Uterus (tissue), 4 donors: ENCODE measurements around the gene SMIM38. TPM values are rescaled to one million over a fixed set of nuclear protein-coding genes. Genes with fewer than 3 reads are reported as not detected.

Experiments
- DNase-seq, 2 donors: peaks; one replicate each; pipeline ENCODE4 v3.0.0-alpha.2; 2019 to 2020
- H3K27ac ChIP-seq, 2 donors: fragments of 200-600 bp; sonication (generic); 1 replicate in 1 of 2; 2 replicates in 1 of 2; pipeline ENCODE4 v1.5.1; 2016 to 2018
- H3K27me3 ChIP-seq, 2 donors: fragments of 200-600 bp; sonication (generic); one replicate each; pipeline ENCODE4 v1.5.1; 2018 to 2019; ENCODE audit warnings: control low read depth in 1 of 2
- H3K36me3 ChIP-seq, 2 donors: fragments of 200-600 bp; sonication (generic); one replicate each; pipeline ENCODE4 v1.5.1; 2019; ENCODE audit warnings: control low read depth in 1 of 2
- H3K4me1 ChIP-seq, 2 donors: fragments of 200-600 bp; sonication (generic); one replicate each; pipeline ENCODE4 v1.5.1; 2018 to 2019; ENCODE audit warnings: control low read depth in 1 of 2
- H3K4me3 ChIP-seq, 2 donors: fragments of 200-600 bp; sonication (generic); 1 replicate in 1 of 2; 2 replicates in 1 of 2; pipeline ENCODE4 v1.5.1; 2018 to 2019; ENCODE audit warnings: mild to moderate bottlenecking in 1 of 2
- H3K9me3 ChIP-seq, 2 donors: fragments of 200-600 bp; sonication (generic); one replicate each; pipeline ENCODE4 v1.5.1; 2019; ENCODE audit warnings: control low read depth in 1 of 2
- POLR2A ChIP-seq, 2 donors: fragments of 450-650 bp; IDR thresholded peaks; one replicate each; pipeline ENCODE4 v1.6.1; 2016; ENCODE audit warnings: antibody characterized with exemption in 2 of 2, mild to moderate bottlenecking in 1 of 2, moderate library complexity in 1 of 2
- intact Hi-C: fragments of 100-400 bp; cut with DNase I; formaldehyde crosslinking; loops from one replicate; pipeline ENCODE4 v1.15.1; 2023; ENCODE audit warnings: low total_unique reads
- total RNA-seq, 4 donors: library from RNA; depleted of rRNA in 3 of 4; stranded (reverse); fragments of >200 nt in 3 of 4; gene quantifications; one replicate each; pipeline versions ENCODE4 v1.1.0 to v1.2.4, GENCODE V29; 2014 to 2023
- TF ChIP-seq, protein P1 (sequence below), 4 experiments: fragments of 200-600 bp in 2 of 4; fragments of 450-650 bp in 2 of 4; sonication (generic) in 2 of 4; IDR thresholded peaks; one replicate each; pipeline ENCODE4 v1.5.1; 2016 to 2019; ENCODE audit warnings: antibody characterized with exemption in 4 of 4, mild to moderate bottlenecking in 2 of 4, moderate library complexity in 1 of 4
- donor health status: DM: yes; HTN: yes; CAD: no.

Gene SMIM38
- total RNA-seq, 4 donors from 2014 or later = 0.29 to 7.5 (median 1.7) TPM

DNA sequence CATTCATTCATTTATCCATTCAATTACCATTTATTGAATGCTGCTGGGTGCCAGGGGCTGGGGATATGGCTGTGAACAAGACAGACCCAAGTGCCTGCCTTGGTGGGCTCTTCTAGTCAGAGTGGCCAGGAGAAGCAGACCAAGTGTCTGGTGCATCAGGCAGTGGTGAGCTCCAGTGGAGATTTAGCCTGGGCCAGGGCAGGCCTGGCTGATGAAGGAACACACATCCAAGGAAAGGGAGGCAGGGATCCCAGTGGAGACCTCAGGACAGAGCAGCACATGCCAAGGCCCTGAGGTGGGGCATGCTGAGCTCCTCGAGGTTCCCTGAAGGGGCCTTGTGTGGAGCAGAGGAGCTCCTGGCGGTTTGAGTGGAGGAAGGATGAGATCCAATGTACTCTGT lies 46.6 kb upstream of the SMIM38 start:
- H3K9me3 ChIP-seq = no peaks in the 10 kb centered on the region
- intact Hi-C loops = no loop called here
- DNase-seq = no peak
- no peaks in the 10 kb centered on the region for H3K27me3 ChIP-seq
- no peaks in the 10 kb centered on the region for H3K36me3 ChIP-seq
- TF ChIP-seq, protein P1, sequence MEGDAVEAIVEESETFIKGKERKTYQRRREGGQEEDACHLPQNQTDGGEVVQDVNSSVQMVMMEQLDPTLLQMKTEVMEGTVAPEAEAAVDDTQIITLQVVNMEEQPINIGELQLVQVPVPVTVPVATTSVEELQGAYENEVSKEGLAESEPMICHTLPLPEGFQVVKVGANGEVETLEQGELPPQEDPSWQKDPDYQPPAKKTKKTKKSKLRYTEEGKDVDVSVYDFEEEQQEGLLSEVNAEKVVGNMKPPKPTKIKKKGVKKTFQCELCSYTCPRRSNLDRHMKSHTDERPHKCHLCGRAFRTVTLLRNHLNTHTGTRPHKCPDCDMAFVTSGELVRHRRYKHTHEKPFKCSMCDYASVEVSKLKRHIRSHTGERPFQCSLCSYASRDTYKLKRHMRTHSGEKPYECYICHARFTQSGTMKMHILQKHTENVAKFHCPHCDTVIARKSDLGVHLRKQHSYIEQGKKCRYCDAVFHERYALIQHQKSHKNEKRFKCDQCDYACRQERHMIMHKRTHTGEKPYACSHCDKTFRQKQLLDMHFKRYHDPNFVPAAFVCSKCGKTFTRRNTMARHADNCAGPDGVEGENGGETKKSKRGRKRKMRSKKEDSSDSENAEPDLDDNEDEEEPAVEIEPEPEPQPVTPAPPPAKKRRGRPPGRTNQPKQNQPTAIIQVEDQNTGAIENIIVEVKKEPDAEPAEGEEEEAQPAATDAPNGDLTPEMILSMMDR (IDR thresholded peaks at IDR 0.05) = no peak
- no peak for TF ChIP-seq POLR2A (IDR thresholded peaks at IDR 0.05)
- no peak overlapping the region for H3K4me3 ChIP-seq
- no peak overlapping the region for H3K27ac ChIP-seq
- no peaks in the 10 kb centered on the region for H3K4me1 ChIP-seq

DNA sequence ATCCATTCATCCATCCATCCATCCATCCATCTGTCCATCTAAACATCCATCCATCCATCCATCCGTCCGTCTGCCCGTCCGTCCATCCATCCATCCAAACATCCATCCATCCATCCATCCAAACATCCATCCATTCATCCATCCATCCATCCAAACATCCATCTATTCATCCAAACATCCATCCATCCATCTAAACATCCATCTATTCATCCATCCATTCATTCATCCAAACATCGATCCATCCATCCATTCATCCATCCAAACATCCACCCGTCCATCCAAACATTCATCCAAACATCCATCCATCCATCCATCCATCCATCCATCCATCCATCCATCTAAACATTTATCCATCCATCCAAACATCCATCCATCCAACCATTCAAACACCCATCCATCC lies 45.3 kb upstream of the SMIM38 start:
- Histone ChIP-seq H3K4me3 (no peak overlapping the region), H3K27ac (no peak overlapping the region), H3K27me3 (no peaks in the 10 kb centered on the region), H3K36me3 (no peaks in the 10 kb centered on the region), H3K9me3 (no peaks in the 10 kb centered on the region), H3K4me1 (no peaks in the 10 kb centered on the region)
- DNase-seq = no peak
- intact Hi-C loops = no loop called here
- TF ChIP-seq, protein P1 (IDR thresholded peaks at IDR 0.05) = no peak
- no peak for TF ChIP-seq POLR2A (IDR thresholded peaks at IDR 0.05)

DNA sequence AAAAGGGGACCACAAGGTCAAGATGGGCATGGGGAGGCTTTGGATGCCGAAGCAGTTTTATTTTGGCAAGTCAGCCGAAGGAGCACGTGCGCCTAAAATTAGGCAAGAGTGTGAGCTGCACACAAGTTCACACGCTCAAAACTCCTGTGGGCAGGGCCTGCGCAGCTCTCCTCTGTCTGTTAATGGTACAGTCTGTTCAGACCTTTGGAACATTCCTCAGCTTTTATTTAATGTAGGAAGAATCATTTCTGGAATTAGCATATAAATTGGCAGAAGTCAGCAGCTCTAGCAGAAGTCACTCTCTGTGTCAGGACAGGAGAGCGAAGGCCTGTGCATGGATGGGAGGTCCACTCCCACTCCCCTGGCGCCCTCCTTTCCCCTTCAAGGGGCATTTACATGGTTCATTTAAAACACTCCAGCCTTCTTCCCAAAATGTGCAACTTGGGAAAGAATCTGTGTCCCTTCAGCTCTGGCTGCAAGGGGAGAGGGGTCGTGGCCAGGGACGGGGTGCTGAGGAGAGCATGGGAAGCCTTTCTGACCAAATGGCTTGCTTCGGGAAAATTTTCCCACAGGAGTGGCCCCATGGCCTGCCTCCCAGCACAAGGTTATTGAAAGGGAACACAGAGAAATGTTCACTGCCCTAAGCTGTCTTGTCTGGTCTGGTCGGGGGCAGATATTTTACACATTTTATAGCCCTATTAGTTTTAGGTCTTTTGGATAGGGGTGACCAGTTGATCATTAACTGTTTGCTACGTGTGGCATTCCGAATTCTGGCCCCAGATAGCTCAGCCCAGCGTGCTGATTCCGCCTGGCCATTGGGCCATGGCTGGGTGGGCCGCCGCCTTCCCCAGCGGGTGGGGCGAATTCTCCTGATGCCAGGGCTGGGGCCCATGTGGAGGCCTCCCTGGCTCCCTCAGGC lies 43.9 kb upstream of the SMIM38 start:
- H3K27me3 ChIP-seq = no peaks in the 10 kb centered on the region
- DNase-seq = no peak
- H3K27ac ChIP-seq = no peak overlapping the region
- H3K4me3 ChIP-seq = no peak overlapping the region
- no peaks in the 10 kb centered on the region for H3K36me3 ChIP-seq
- TF ChIP-seq, protein P1 (IDR thresholded peaks at IDR 0.05) = no peak
- no peak for TF ChIP-seq POLR2A (IDR thresholded peaks at IDR 0.05)
- no peaks in the 10 kb centered on the region for H3K4me1 ChIP-seq
- intact Hi-C loops = no loop called here
- H3K9me3 ChIP-seq = no peaks in the 10 kb centered on the region

DNA sequence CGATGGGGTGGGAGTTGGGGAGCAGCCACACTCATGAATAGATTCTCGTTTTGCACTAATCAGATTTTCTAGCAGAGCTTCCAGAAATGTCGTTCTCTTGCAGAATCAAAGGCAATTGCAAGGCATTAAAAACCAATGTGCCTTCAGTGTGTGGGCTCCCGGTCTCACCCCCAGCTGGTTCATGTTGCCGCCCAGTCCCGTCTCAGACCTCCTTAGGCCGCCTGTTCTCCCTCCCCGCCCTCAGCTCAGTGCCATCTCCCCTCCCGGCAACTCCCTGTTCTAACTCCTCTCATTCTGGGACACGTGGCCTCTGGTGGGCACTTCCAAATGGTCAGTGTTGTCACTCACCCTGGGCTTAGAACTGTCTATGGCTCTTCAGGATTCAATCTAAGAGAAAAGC lies 42.5 kb upstream of the SMIM38 start:
- no peak for TF ChIP-seq POLR2A (IDR thresholded peaks at IDR 0.05)
- TF ChIP-seq, protein P1 (IDR thresholded peaks at IDR 0.05) = no peak
- no peak for DNase-seq

DNA sequence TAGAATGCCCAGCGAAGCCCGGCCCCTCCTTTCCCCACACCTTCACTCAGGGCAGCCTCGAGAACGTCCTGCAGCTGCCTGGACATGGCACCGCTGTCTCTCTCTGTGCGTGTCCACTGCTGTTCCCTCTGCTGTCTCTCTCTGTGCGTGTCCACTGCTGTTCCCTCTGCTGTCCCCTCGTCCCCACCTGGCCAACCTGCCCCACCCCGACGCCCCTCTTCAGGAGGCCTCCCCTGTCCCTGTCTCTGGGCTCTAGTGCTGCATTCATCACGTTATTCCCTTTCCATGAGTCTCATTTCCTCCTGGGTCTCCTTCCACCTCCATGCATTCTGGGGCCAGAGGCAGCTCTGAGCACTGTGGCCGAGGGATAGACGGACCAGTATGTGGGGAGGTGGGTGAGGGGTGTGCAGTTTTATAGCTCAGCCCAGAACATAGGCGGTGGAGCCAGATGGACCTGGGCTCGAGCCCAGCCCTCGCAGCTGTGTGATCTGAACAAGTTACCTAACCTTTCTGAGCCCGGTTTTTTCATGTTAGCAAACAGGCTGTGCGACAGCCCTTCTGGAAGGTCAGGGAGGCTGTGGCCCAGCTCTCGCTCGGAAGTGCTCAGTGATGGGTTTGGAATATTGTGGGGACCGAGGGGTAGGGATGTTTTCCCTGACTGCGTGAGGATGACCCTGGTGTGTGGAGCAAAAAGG lies 41.9 kb upstream of the SMIM38 start:
- H3K36me3 ChIP-seq = no peaks in the 10 kb centered on the region
- intact Hi-C loops = no loop called here
- H3K4me3 ChIP-seq = no peak overlapping the region
- H3K27ac ChIP-seq = no peak overlapping the region
- DNase-seq = no peak
- no peaks in the 10 kb centered on the region for H3K27me3 ChIP-seq
- TF ChIP-seq POLR2A (IDR thresholded peaks at IDR 0.05) = no peak
- TF ChIP-seq, protein P1 (IDR thresholded peaks at IDR 0.05) = no peak
- H3K4me1 ChIP-seq = no peaks in the 10 kb centered on the region
- no peaks in the 10 kb centered on the region for H3K9me3 ChIP-seq

More for the DNA sequence above, 42.5 kb upstream of the SMIM38 start:
- H3K9me3 ChIP-seq = no peaks in the 10 kb centered on the region
- no peaks in the 10 kb centered on the region for H3K36me3 ChIP-seq
- intact Hi-C loops = no loop called here
- H3K27me3 ChIP-seq = no peaks in the 10 kb centered on the region
- no peak overlapping the region for H3K27ac ChIP-seq
- H3K4me1 ChIP-seq = no peaks in the 10 kb centered on the region
- no peak overlapping the region for H3K4me3 ChIP-seq
